ENCODE results near the gene PTGES2. TPM values are rescaled to one million over a fixed set of nuclear protein-coding genes. Genes with fewer than 3 reads are reported as not detected.

Gene PTGES2
- total RNA-seq, 1 donor from 2014 or later: 101 TPM

DNA sequence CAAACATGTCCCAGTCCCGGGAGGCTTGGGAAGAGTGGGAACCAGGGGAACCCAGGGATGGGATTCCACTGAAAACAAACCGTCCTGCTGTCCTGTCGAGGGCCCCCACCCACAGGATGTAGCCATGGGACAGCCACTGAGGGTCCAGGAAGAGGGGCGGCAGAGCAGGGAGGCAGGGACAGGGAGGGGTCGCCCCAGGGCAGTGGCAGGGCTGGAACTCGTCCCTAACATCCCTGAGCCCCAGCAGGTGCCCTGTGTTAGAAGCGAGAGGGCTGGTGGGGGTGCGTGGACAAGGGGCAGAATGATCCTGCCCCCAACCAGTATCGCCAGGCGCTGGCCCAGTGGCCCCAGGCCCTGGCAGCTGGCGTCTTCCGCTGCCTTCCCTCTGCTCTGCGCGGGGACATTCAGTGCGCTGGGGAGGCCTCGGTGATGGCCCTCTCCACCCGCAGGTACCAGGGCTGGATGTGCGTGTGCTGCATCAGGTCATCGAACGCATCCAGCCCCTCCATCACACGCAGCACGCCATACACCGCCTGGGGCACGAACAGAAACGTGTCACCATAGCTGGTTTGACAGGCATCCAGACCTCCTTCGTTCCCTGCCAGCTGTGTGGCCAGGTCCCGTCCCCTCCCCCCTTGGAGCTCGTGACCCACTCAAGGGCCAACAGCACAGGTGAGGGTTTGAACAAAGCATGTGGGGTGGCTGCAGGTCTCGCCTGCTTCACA, 6.6 kb downstream of the PTGES2 start:
- intact Hi-C loops (cut with DNase I): no loop called here
- DNase-seq (ENCODE audit: extremely low spot score in 2 of 2): no peak
- Histone ChIP-seq H3K27me3 (no peaks in the 10 kb centered on the region), H3K36me3 (peaks cover 0 to 33% of the 10 kb centered on the region in 2 donors), H3K9me3 (no peaks in the 10 kb centered on the region), H3K4me1 (peaks cover 19% of the 10 kb centered on the region), H3K4me3 (no peak overlapping the region), H3K27ac (no peak overlapping the region)
- TF ChIP-seq, protein P1, sequence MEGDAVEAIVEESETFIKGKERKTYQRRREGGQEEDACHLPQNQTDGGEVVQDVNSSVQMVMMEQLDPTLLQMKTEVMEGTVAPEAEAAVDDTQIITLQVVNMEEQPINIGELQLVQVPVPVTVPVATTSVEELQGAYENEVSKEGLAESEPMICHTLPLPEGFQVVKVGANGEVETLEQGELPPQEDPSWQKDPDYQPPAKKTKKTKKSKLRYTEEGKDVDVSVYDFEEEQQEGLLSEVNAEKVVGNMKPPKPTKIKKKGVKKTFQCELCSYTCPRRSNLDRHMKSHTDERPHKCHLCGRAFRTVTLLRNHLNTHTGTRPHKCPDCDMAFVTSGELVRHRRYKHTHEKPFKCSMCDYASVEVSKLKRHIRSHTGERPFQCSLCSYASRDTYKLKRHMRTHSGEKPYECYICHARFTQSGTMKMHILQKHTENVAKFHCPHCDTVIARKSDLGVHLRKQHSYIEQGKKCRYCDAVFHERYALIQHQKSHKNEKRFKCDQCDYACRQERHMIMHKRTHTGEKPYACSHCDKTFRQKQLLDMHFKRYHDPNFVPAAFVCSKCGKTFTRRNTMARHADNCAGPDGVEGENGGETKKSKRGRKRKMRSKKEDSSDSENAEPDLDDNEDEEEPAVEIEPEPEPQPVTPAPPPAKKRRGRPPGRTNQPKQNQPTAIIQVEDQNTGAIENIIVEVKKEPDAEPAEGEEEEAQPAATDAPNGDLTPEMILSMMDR (IDR thresholded peaks at IDR 0.05): no peak
- TF ChIP-seq POLR2AphosphoS5 (IDR thresholded peaks at IDR 0.05; ENCODE audit: insufficient read depth in 1 of 2, low read depth in 1 of 2): no peak
- no peak for TF ChIP-seq POLR2A (IDR thresholded peaks at IDR 0.05)

DNA sequence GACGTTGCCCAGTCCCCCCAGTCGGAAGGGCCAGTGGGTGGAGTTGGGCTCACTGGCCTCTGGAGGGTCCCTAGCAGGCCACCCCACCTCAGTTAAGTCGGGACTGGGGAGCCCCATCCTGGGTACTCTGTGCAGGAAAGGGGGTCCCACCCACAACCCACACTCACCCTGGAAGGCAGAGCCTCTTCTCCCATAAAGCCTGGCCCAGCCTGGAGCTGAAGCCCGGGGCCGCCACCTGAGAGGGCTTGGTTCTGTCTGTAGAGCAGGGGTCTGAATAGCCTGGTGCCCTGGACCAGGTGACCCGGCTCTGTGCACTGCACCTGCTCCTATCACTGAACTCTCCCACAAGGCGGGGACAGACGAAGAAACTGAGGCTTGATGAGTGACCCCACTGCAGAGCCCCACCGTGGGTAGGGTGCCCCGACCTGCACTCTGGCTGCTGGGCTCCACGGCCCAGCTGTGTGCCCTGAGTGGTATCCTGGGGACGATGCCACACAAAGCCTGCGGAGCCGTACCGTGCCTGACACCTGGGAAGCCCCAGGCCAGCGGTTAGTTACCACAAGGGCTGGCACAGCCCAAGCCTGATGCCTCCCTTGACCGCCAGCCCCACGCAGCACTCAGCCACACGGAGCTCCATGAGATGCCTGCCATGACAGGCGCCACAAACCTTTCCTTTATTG, 7.3 kb downstream of the PTGES2 start:
- no peak for DNase-seq (ENCODE audit: extremely low spot score in 2 of 2)
- Histone ChIP-seq H3K9me3 (no peaks in the 10 kb centered on the region), H3K27me3 (no peaks in the 10 kb centered on the region), H3K27ac (no peak overlapping the region), H3K4me3 (no peak overlapping the region), H3K4me1 (peaks cover 12% of the 10 kb centered on the region), H3K36me3 (peaks cover 0 to 33% of the 10 kb centered on the region in 2 donors)
- intact Hi-C loops (cut with DNase I): no loop called here
- no peak for TF ChIP-seq POLR2AphosphoS5 (IDR thresholded peaks at IDR 0.05; ENCODE audit: insufficient read depth in 1 of 2, low read depth in 1 of 2)
- TF ChIP-seq POLR2A (IDR thresholded peaks at IDR 0.05): no peak
- TF ChIP-seq, protein P1 (IDR thresholded peaks at IDR 0.05): no peak

DNA sequence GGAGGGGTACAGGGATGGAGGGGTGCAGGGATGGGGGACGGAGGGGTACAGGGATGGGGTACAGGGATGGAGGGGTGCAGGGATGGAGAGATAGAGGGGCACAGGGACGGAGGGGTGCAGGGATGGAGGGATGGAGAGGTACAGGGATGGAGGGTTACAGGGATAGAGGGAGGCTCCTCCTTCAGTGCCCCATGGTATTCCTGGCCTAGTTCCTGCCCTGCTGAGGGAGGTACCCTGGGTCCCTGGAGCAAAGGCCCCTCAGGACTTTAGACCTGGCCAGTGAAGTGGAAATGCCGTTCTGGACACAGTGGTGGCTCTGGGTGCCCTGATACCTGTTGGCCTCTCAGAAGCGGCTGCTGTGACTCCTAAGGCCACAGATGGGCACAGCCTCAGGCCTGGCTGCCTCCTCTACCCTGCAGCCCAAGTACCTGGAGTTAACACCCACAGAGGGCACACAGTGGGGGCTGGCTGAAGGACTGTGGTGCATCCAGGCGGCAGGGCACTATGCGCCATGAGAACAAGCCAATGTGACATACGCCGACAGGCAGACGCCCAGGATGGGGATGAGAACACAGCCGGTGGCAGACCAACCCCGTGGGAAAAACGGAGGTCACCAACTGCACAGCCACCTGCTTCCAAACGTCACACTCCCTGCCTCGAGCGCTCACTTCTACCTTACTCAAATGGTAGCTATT, 8.4 kb downstream of the PTGES2 start:
- no peak for DNase-seq (ENCODE audit: extremely low spot score in 2 of 2)
- TF ChIP-seq POLR2A (IDR thresholded peaks at IDR 0.05) (no peak), POLR2AphosphoS5 (IDR thresholded peaks at IDR 0.05; ENCODE audit: insufficient read depth in 1 of 2, low read depth in 1 of 2) (no peak)
- TF ChIP-seq, protein P1 (IDR thresholded peaks at IDR 0.05): no peak
- Histone ChIP-seq H3K9me3 (no peaks in the 10 kb centered on the region), H3K27ac (no peak overlapping the region), H3K27me3 (no peaks in the 10 kb centered on the region), H3K4me1 (peaks cover 4% of the 10 kb centered on the region), H3K36me3 (peaks cover 0 to 28% of the 10 kb centered on the region in 2 donors), H3K4me3 (no peak overlapping the region)
- intact Hi-C loops (cut with DNase I): loop anchor here (5.0 kb wide), 2 partner anchors 77 to 177 kb away; no protein-coding TSS in a partner anchor

DNA sequence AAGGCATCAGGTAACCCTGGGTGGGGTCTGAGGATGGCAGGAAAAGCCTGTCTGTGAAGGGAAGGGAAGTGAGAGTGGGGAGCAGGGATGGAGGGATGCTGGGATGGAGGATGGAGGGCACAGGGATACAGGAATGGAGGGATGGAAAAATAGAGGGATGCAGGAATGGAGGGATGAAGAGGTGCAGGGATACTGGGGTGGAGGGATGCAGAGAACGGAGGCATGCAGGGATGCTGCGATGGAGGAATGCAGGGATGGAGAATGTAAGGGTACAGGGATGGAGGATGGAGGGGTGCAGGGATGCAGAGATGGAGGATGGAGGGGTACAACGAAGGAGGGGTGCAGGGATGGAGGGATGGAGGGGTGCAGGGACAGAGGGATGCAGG, 9.1 kb downstream of the PTGES2 start:
- H3K4me1 ChIP-seq: peaks cover 4% of the 10 kb centered on the region
- H3K36me3 ChIP-seq: peaks cover 0 to 21% of the 10 kb centered on the region in 2 donors
- H3K27ac ChIP-seq: no peak overlapping the region
- DNase-seq (ENCODE audit: extremely low spot score in 2 of 2): no peak
- H3K27me3 ChIP-seq: no peaks in the 10 kb centered on the region
- intact Hi-C loops (cut with DNase I): loop anchor here (5.0 kb wide), 2 partner anchors 76 to 176 kb away; no protein-coding TSS in a partner anchor
- H3K4me3 ChIP-seq: no peak overlapping the region
- no peak for TF ChIP-seq POLR2A (IDR thresholded peaks at IDR 0.05)
- H3K9me3 ChIP-seq: no peaks in the 10 kb centered on the region

DNA sequence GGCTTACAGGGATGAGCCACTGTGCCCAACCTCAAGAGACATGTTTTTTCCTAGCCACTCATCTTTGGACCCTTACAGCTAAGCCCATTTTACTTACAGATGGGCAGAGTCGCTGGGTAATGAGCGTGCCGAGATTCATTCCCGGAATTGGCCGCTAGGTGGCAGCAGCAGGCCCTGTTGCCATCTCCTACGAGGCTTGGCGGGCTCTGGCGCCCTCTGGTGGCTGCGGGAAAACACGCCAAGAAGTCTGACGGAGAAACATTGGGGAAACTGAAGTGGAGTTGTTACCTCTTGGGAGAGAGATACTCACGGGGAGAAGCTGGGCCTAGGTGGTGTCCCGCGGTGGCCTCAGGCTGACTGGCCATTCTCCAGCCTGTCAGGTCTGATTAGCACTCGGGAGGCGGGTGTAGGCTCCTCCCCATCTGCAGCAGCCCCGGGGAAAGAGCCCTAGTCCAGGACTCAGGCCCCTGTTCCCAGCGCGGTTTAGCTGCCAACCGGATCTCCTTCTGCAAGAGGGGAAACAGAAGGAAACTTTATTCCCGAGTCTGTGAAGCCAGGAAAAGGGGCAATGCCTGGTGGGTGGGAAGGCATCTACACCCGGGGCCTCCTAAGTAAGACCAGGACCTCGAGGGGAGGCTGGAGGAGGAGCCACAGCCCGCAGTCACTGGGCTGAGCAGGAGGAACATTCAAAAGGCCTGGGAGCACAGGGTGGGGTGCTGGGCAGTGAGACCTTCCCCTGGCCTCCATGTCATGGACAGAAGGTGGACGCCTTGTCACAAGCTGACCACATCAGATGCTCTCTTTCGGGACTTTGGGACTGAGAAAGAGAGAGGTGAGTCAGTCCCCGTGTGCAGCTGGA, 9.7 kb downstream of the PTGES2 start:
- Histone ChIP-seq H3K4me1 (peaks cover 4% of the 10 kb centered on the region), H3K9me3 (no peaks in the 10 kb centered on the region), H3K4me3 (no peak overlapping the region), H3K36me3 (peaks cover 0 to 15% of the 10 kb centered on the region in 2 donors), H3K27ac (peak overlapping the region; percentile 51), H3K27me3 (no peaks in the 10 kb centered on the region)
- intact Hi-C loops (cut with DNase I): loop anchor here (5.0 kb wide), 2 partner anchors 76 to 176 kb away; no protein-coding TSS in a partner anchor
- TF ChIP-seq POLR2AphosphoS5 (IDR thresholded peaks at IDR 0.05; ENCODE audit: insufficient read depth in 1 of 2, low read depth in 1 of 2) (peak; percentile 57 to 87), POLR2A (IDR thresholded peaks at IDR 0.05) (no peak)
- TF ChIP-seq, protein P1 (IDR thresholded peaks at IDR 0.05): peak; percentile 98 to 100 (median 100)
- no peak for DNase-seq (ENCODE audit: extremely low spot score in 2 of 2)

Data from vagina (tissue), 2 donors.